K562 (cell line): Measurements from ENCODE around the gene PDE6D. TPM values are rescaled to one million over a fixed set of nuclear protein-coding genes. Genes with fewer than 3 reads are reported as not detected.

ENCODE experiments used
- ATAC-seq: fragments of 200-7000 bp; cut with Tn5 transposase; 3 replicates; pipeline ENCODE4 v1.9.1; 2020; ENCODE audit warnings: moderate library complexity
- BruUV-seq: library from RNA; stranded (reverse); fragments of 400-500 nt; replicated peaks from 2 replicates; lab custom pipeline; 2021; lab: Mats Ljungman, UMichigan
- CTCF ChIA-PET: fragments of 300-600 bp; formaldehyde crosslinking; extraction: SDS; loops from one replicate; lab custom pipeline; 2021; ENCODE audit warnings: low intra/inter-chr PET ratio; lab: Yijun Ruan, JAX
- POLR2A ChIA-PET: fragments of 300-600, 350-650 bp; sonication (Branson Sonifier 250); formaldehyde crosslinking; extraction: SDS; loops from one replicate; lab custom pipeline; 2021; ENCODE audit warnings: antibody characterized with exemption, inconsistent platforms; lab: Yijun Ruan, JAX
- DNase-seq, 4 experiments: peaks; one replicate each; pipeline versions ENCODE4 v3.0.0 to v3.0.0-alpha.2; 2011 to 2018; ENCODE audit warnings: low spot score in 3 of 4, mixed read lengths in 3 of 4; ENCODE audit errors: extremely low read depth in 1 of 4
- FAIRE-seq: peaks from 2 replicates; lab custom pipeline; 2011; peaks lifted over from hg19 to GRCh38; lab: Jason Lieb, UNC
- H2AFZ ChIP-seq: 2 replicates; pipeline ENCODE4 v1.6.0; 2011; ENCODE audit warnings: low read depth, low read length, control low read depth, inconsistent platforms
- H3K27ac ChIP-seq: fragments of 200-600 bp; 3 replicates; pipeline ENCODE4 v1.8.0; 2011; ENCODE audit warnings: low read depth, mild to moderate bottlenecking, control low read depth, inconsistent platforms, low read length, moderate library complexity, mixed read lengths; ENCODE audit errors: extremely low read depth
- H3K27me3 ChIP-seq, 2 experiments: fragments of 300-600 bp in 1 of 2; 2 replicates in 1 of 2; 3 replicates in 1 of 2; pipeline versions ENCODE4 v1.6.0 to v1.8.0; 2011; ENCODE audit warnings: inconsistent platforms in 2 of 2, low read length in 2 of 2, mild to moderate bottlenecking in 1 of 2, mixed read lengths in 1 of 2, moderate library complexity in 1 of 2; ENCODE audit not compliant: control insufficient read depth in 2 of 2, insufficient read depth in 2 of 2
- H3K36me3 ChIP-seq: fragments of 300-600 bp; 3 replicates; pipeline ENCODE4 v1.8.0; 2011; ENCODE audit warnings: mild to moderate bottlenecking, low read length, inconsistent platforms; ENCODE audit not compliant: control insufficient read depth, insufficient read depth
- H3K4me1 ChIP-seq, 2 experiments: fragments of 200-600 bp in 1 of 2; replicated peaks in 1 of 2; 2 replicates in 1 of 2; 3 replicates in 1 of 2; pipeline versions ENCODE4 v1.5.1 to v1.8.0; 2011; ENCODE audit warnings: inconsistent platforms in 2 of 2, low read length in 2 of 2, mild to moderate bottlenecking in 1 of 2, mixed read lengths in 1 of 2, moderate library complexity in 1 of 2; ENCODE audit not compliant: control insufficient read depth in 2 of 2, insufficient read depth in 2 of 2
- H3K4me2 ChIP-seq: 2 replicates; pipeline ENCODE4 v1.6.1; 2011; ENCODE audit warnings: low read length, control low read depth, inconsistent platforms, mixed read lengths; ENCODE audit not compliant: insufficient read depth
- H3K4me3 ChIP-seq: fragments of 200-600 bp; sonication (generic), shearing (Covaris generic); 2 replicates; pipeline ENCODE4 v1.5.1; 2016; ENCODE audit warnings: control low read depth, inconsistent platforms
- H3K79me2 ChIP-seq: fragments of 200-600 bp; 3 replicates; pipeline ENCODE4 v1.8.0; 2011; ENCODE audit warnings: low read length, inconsistent platforms; ENCODE audit not compliant: control insufficient read depth, insufficient read depth
- H3K9ac ChIP-seq, 2 experiments: 2 replicates each; pipeline versions ENCODE4 v1.6.0 to v1.6.1; 2011; ENCODE audit warnings: low read depth in 2 of 2, low read length in 2 of 2, control low read depth in 1 of 2, inconsistent platforms in 1 of 2, mild to moderate bottlenecking in 1 of 2, mixed read lengths in 1 of 2; ENCODE audit not compliant: insufficient read depth in 1 of 2
- H3K9me1 ChIP-seq: one replicate; pipeline ENCODE4 v1.6.0; 2011; ENCODE audit warnings: inconsistent platforms, mild to moderate bottlenecking, low read length, moderate library complexity; ENCODE audit not compliant: control insufficient read depth, insufficient read depth
- H3K9me3 ChIP-seq: replicated peaks from 2 replicates; pipeline ENCODE4 v1.5.1; 2011; ENCODE audit warnings: low read depth, low read length, inconsistent platforms; ENCODE audit not compliant: control insufficient read depth, insufficient read depth
- H4K20me1 ChIP-seq: replicated peaks from 2 replicates; pipeline ENCODE4 v1.6.1; 2011; ENCODE audit warnings: low read length, inconsistent platforms, mixed read lengths; ENCODE audit not compliant: control insufficient read depth, insufficient read depth
- ESRRA ChIP-seq: fragments of 450-650 bp; IDR thresholded peaks from 2 replicates; pipeline ENCODE4 v1.6.1; 2014; ENCODE audit warnings: low read depth, mild to moderate bottlenecking, moderate library complexity, borderline replicate concordance
- NUFIP1 ChIP-seq: fragments of 450-650 bp; IDR thresholded peaks from 2 replicates; pipeline ENCODE4 v1.6.1; 2018; ENCODE audit not compliant: partially characterized antibody
- RBM22 ChIP-seq: fragments of 200-400 bp; formaldehyde crosslinking; IDR thresholded peaks from 2 replicates; pipeline ENCODE4 v1.6.1; 2018; ENCODE audit warnings: low read length, low read depth; ENCODE audit not compliant: poor library complexity, severe bottlenecking
- SIN3A ChIP-seq, 2 experiments: fragments of 150-350 bp in 1 of 2; IDR thresholded peaks; 2 replicates each; pipeline ENCODE4 v1.6.1; 2011 to 2016; ENCODE audit warnings: borderline replicate concordance in 2 of 2, low read depth in 2 of 2, low read length in 2 of 2, mild to moderate bottlenecking in 2 of 2, moderate library complexity in 2 of 2; ENCODE audit not compliant: control insufficient read depth in 1 of 2
- ZBTB7A ChIP-seq: IDR thresholded peaks from 2 replicates; pipeline ENCODE4 v1.6.1; 2011; ENCODE audit warnings: low read depth, mild to moderate bottlenecking, low read length, moderate library complexity, borderline replicate concordance; ENCODE audit not compliant: control insufficient read depth
- WGBS: fragments of 100-300 bp; shearing (Covaris generic); methylation state at CpG from one replicate; pipeline ENCODE4 v1.1.6; 2016; ENCODE audit warnings: low coverage, mixed read lengths; ENCODE audit not compliant: insufficient coverage; ENCODE audit errors: missing lambda C conversion rate; 5-methylcytosine and 5-hydroxymethylcytosine counted together
- in situ Hi-C: fragments of 300-500 bp; cut with MboI; formaldehyde crosslinking; loops from 4 replicates; pipeline ENCODE4 v1.15.0; 2018; ENCODE audit warnings: inconsistent platforms, mixed read lengths
- intact Hi-C: fragments of 100-400 bp; cut with micrococcal nuclease; formaldehyde crosslinking; loops from 2 replicates; pipeline ENCODE4 v1.14.2; 2022
- polyA plus RNA-seq, 8 experiments: library from polyadenylated mRNA; depleted of rRNA in 4 of 8; stranded (reverse) in 5 of 8; unstranded in 3 of 8; fragments of >200 nt; fragmentation: Nextera tagmentation in 2 of 8; fragmentation: Illumina TruSeq in 1 of 8; extraction: Ambion mirVana in 2 of 8; extraction: Trizol in 1 of 8; gene quantifications; 2 replicates each; pipeline versions ENCODE4 v1.2.1 to v1.2.3, GENCODE V29; 2011 to 2014; ENCODE audit warnings: inconsistent platforms in 1 of 8, missing spikeins in 1 of 8
- total RNA-seq, 7 experiments: library from RNA; depleted of rRNA in 6 of 7; stranded (reverse); fragments of >200 nt in 6 of 7; fragmentation: Illumina TruSeq in 2 of 7; extraction: Trizol in 2 of 7; gene quantifications; 2 replicates each; pipeline versions ENCODE4 v1.2.1 to v1.2.3, GENCODE V29; 2011 to 2021; ENCODE audit warnings: low replicate concordance in 1 of 7
- TF ChIP-seq, protein P1 (sequence below), 3 experiments: IDR thresholded peaks in 2 of 3; conservative IDR thresholded peaks in 1 of 3; 2 replicates each; pipeline ENCODE4 v1.5.1; 2011 to 2012; ENCODE audit warnings: low read length in 3 of 3, mild to moderate bottlenecking in 3 of 3, control low read depth in 2 of 3, improper control_type of control experiment in 1 of 3, inconsistent platforms in 1 of 3, low read depth in 1 of 3, mixed read lengths in 1 of 3, moderate library complexity in 1 of 3; ENCODE audit not compliant: insufficient read depth in 2 of 3

The PDE6D gene
- total and polyA plus RNA-seq, 9 of the 15 experiments (the other 6 are each of a cell fraction or from before 2014, with no cell fraction given), result 0.65 to 11.6 (median 7.0) TPM

DNA sequence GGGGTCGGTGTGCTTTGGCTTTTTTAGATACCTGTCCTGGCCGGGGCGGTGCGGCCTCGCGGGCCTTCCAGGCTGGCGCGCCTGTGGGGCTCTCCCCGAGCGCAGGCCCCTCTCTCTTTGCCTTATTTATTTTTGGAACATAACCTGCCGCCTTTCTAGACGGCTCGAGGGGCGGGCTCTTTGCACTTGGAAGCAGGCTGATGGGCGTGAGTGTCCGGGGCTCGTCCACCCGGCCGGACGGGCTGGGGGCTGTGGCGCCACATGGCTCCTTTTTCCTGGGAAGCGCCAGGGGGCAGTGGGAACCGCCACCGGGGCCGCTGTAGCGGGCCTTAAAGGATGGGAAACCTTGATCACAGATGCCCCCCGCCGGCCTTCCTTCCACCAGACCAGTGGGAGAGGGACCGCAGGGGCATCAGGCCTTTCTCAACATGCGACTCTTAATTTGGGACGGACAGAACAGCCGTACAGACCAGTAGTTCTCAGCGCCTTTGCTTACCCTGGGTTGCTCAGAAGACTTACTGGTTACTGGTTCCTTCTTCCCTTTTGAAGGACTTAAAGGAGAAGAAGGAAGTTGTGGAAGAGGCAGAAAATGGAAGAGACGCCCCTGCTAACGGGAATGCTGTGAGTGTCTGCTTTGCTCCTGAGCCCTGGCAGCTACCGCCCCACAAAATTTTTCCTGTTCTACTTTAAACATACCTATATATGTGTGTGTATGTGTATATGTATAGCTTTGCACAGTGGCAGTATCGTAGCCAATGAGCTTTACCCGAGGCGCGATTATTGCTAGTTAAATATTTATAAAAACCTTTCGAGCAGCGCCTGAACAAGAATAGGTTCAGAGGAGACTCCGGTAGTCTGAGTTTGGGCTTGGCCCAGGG, 70.0 kb downstream of the PDE6D start:
- POLR2A ChIA-PET, result interaction anchor here (0.6 kb wide), 1 partner anchor 29 kb away, joined by 3 read pairs; no protein-coding TSS in a partner anchor
- TF ChIP-seq ESRRA (no peak), ZBTB7A (peak; percentile 29; the same call in 1 of the 2 replicates), RBM22 (peak; percentile 73), SIN3A (IDR thresholded peaks at IDR 0.05; ENCODE audit: borderline replicate concordance in 2 of 2, control insufficient read depth in 1 of 2, low read depth in 2 of 2, low read length in 2 of 2) (0 out of 4 replicates have a peak, but pooled peaks of 1 of the 2 experiments have one; percentile 24), NUFIP1 (no peak)
- TF ChIP-seq, protein P1, sequence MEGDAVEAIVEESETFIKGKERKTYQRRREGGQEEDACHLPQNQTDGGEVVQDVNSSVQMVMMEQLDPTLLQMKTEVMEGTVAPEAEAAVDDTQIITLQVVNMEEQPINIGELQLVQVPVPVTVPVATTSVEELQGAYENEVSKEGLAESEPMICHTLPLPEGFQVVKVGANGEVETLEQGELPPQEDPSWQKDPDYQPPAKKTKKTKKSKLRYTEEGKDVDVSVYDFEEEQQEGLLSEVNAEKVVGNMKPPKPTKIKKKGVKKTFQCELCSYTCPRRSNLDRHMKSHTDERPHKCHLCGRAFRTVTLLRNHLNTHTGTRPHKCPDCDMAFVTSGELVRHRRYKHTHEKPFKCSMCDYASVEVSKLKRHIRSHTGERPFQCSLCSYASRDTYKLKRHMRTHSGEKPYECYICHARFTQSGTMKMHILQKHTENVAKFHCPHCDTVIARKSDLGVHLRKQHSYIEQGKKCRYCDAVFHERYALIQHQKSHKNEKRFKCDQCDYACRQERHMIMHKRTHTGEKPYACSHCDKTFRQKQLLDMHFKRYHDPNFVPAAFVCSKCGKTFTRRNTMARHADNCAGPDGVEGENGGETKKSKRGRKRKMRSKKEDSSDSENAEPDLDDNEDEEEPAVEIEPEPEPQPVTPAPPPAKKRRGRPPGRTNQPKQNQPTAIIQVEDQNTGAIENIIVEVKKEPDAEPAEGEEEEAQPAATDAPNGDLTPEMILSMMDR (IDR thresholded peaks at IDR 0.05 in 2 of 3, conservative IDR thresholded peaks at IDR 0.05 in 1 of 3; ENCODE audit: insufficient read depth in 2 of 3, low read depth in 1 of 3, low read length in 3 of 3), result 0 out of 6 replicates have a peak, but pooled peaks of 1 of the 3 experiments have one; percentile 5
- no peak for FAIRE-seq
- BruUV-seq, result no TSS peak
- WGBS, result 2% methylated on average over 28 of the region's 43 CpGs
- Histone ChIP-seq H3K9ac (peak overlapping the region; percentile 92 to 99), H3K4me1 (peaks cover 25 to 75% of the 10 kb centered on the region in 2 experiments; a peak in 4 of 5 replicates), H3K79me2 (peaks cover 58% of the 10 kb centered on the region), H3K4me3 (peak overlapping the region; percentile 99), H3K36me3 (peaks cover 30% of the 10 kb centered on the region), H3K9me3 (no peaks in the 10 kb centered on the region), H2AFZ (no peak overlapping the region), H3K27ac (peak overlapping the region; percentile 91), H3K9me1 (peaks cover 7% of the 10 kb centered on the region), H4K20me1 (peaks cover 45% of the 10 kb centered on the region), H3K27me3 (no peaks in the 10 kb centered on the region), H3K4me2 (peak overlapping the region; percentile 78)
- peak in 3 of 4 experiments; percentile 24 to 37 (median 32) for DNase-seq
- in situ Hi-C loops, result loop anchor here (5.0 kb wide), 2 partner anchors 34 to 104 kb away; no protein-coding TSS in a partner anchor
- intact Hi-C loops, result loop anchor here (2.0 kb wide), 1 partner anchor 196 kb away; no protein-coding TSS in a partner anchor
- ATAC-seq, result no peak
- CTCF ChIA-PET, result interaction anchor here (1.8 to 2.5 kb wide), 2 partner anchors 34 to 99 kb away, joined by 7 to 12 read pairs; no protein-coding TSS in a partner anchor
